CD4-positive, alpha-beta T cell (primary cell): ENCODE measurements around the gene MTRFR. TPM values are rescaled to one million over a fixed set of nuclear protein-coding genes. Genes with fewer than 3 reads are reported as not detected.
"Not testable (repeated sequence)": the region's sequence is repeated elsewhere in the genome, so short reads cannot be mapped to it uniquely, and the experiment has no call there.

ENCODE experiments used
- ATAC-seq: fragments of 200-7000 bp; cut with Tn5 transposase; one replicate; pipeline ENCODE4 v1.10.0; 2022; ENCODE audit warnings: mild to moderate bottlenecking; ENCODE audit not compliant: poor library complexity
- CTCF ChIA-PET: fragments of 350-600 bp; sonication (Branson Sonifier 250); formaldehyde crosslinking; loops from one replicate; lab custom pipeline; 2021; ENCODE audit warnings: antibody characterized with exemption, inconsistent platforms; lab: Charles Lee
- POLR2A ChIA-PET: fragments of 350-600 bp; sonication (Branson Sonifier 250); formaldehyde crosslinking; loops from one replicate; lab custom pipeline; 2021; ENCODE audit warnings: antibody characterized with exemption, inconsistent platforms; lab: Charles Lee
- DNase-seq, 14 experiments: peaks; one replicate each; pipeline ENCODE4 v3.0.0-alpha.2; 2013 to 2020; ENCODE audit warnings: mixed read lengths in 2 of 14
- H3K27ac ChIP-seq, 2 donors: one replicate each; pipeline versions ENCODE4 v1.5.1 to v1.7.0; 2013; ENCODE audit warnings: low read length in 2 of 2, low read depth in 1 of 2, mild to moderate bottlenecking in 1 of 2
- H3K27me3 ChIP-seq, 2 experiments: 1 replicate in 1 of 2; 2 replicates in 1 of 2; pipeline versions ENCODE4 v1.6.1 to v1.7.0; 2013; ENCODE audit warnings: low read length in 2 of 2, control low read depth in 1 of 2, mild to moderate bottlenecking in 1 of 2, moderate library complexity in 1 of 2; ENCODE audit not compliant: insufficient read depth in 2 of 2, control insufficient read depth in 1 of 2
- H3K36me3 ChIP-seq: one replicate; pipeline ENCODE4 v1.6.1; 2013; ENCODE audit warnings: low read length, control low read depth; ENCODE audit not compliant: insufficient read depth
- H3K4me1 ChIP-seq: one replicate; pipeline ENCODE4 v1.6.1; 2013; ENCODE audit warnings: low read length, control low read depth; ENCODE audit not compliant: insufficient read depth
- H3K4me3 ChIP-seq: one replicate; pipeline ENCODE4 v1.5.1; 2013; ENCODE audit warnings: mild to moderate bottlenecking, low read length, moderate library complexity
- H3K9me3 ChIP-seq, 2 experiments: 1 replicate in 1 of 2; 2 replicates in 1 of 2; pipeline versions ENCODE4 v1.6.1 to v1.7.0; 2013; ENCODE audit warnings: low read length in 2 of 2, mild to moderate bottlenecking in 2 of 2, control low read depth in 1 of 2, moderate library complexity in 1 of 2; ENCODE audit not compliant: control insufficient read depth in 1 of 2, insufficient read depth in 1 of 2
- H3K27ac Mint-ChIP-seq: one replicate; pipeline ENCODE4 v1.8.0; 2020; ENCODE audit warnings: mixed read lengths
- H3K27me3 Mint-ChIP-seq: one replicate; pipeline ENCODE4 v1.8.0; 2021; ENCODE audit warnings: mixed read lengths
- H3K36me3 Mint-ChIP-seq: one replicate; pipeline ENCODE4 v1.8.0; 2021; ENCODE audit warnings: low read depth, mixed read lengths
- H3K4me1 Mint-ChIP-seq: one replicate; pipeline ENCODE4 v1.8.0; 2021; ENCODE audit warnings: low read depth, mixed read lengths
- H3K4me3 Mint-ChIP-seq: one replicate; pipeline ENCODE4 v1.8.0; 2020; ENCODE audit warnings: mild to moderate bottlenecking, mixed read lengths
- H3K9me3 Mint-ChIP-seq: one replicate; pipeline ENCODE4 v1.8.0; 2020; ENCODE audit warnings: mixed read lengths
- CTCF ChIP-seq: fragments of 200-600 bp; IDR thresholded peaks from one replicate; pipeline ENCODE4 v1.8.0; 2022; ENCODE audit warnings: antibody characterized with exemption, mild to moderate bottlenecking
- intact Hi-C, 2 experiments: fragments of 100-400 bp; cut with DNase I in 1 of 2; cut with micrococcal nuclease in 1 of 2; formaldehyde crosslinking; loops; one replicate each; pipeline versions ENCODE4 v1.15.1 to v1.9.0; 2023 to 2025; cut with DNase I, micrococcal nuclease
- total RNA-seq, 174 experiments: library from RNA in 2 of 174; stranded (reverse) in 2 of 174; gene quantifications; one replicate each; pipeline ENCODE4 v1.2.3 and lab custom pipeline; 2021 to 2026

Gene MTRFR
- total RNA-seq, 2 experiments from 2014 or later, result 43.2 to 44.5 TPM

- H3K9me3 Mint-ChIP-seq, H3K4me3 ChIP-seq, DNase-seq, H3K27me3 ChIP-seq, H3K9me3 ChIP-seq, H3K4me3 Mint-ChIP-seq, ATAC-seq, H3K27me3 Mint-ChIP-seq, H3K27ac ChIP-seq, intact Hi-C loops: not testable (repeated sequence)
- peaks cover 33% of the 10 kb centered on the region for H3K4me1 ChIP-seq
- ChIA-PET POLR2A (interaction anchor here (2.3 to 4.0 kb wide), 2 partner anchors 11 to 16 kb away, joined by 10 to 21 read pairs; partner anchors contain the start of genes MPHOSPH9 and MTRFR), CTCF (interaction anchor here (2.1 kb wide), 1 partner anchor 11 kb away, joined by 12 read pairs; no protein-coding TSS in a partner anchor)
- H3K36me3 ChIP-seq, result peaks cover 27% of the 10 kb centered on the region
- Mint-ChIP-seq H3K4me1 (peaks cover 67% of the 10 kb centered on the region), H3K36me3 (peaks cover 56% of the 10 kb centered on the region), H3K27ac (peak overlapping the region; percentile 36)
Measured at GRCh38 chr12:123248996-123249741, 15.9 kb downstream of the MTRFR start.

GRCh38 chr12:123250471-123251383 lies 17.5 kb downstream of the MTRFR start:
- TF ChIP-seq CTCF, result no peak
- H3K27me3 Mint-ChIP-seq, result no peaks in the 10 kb centered on the region
- H3K4me3 Mint-ChIP-seq, result no peak overlapping the region
- Histone ChIP-seq H3K4me1 (peaks cover 33% of the 10 kb centered on the region), H3K9me3 (no peaks in the 10 kb centered on the region), H3K4me3 (no peak overlapping the region), H3K36me3 (peaks cover 38% of the 10 kb centered on the region), H3K27me3 (no peaks in the 10 kb centered on the region), H3K27ac (no peak overlapping the region)
- no peaks in the 10 kb centered on the region for H3K9me3 Mint-ChIP-seq
- peaks cover 58% of the 10 kb centered on the region for H3K4me1 Mint-ChIP-seq
- peaks cover 60% of the 10 kb centered on the region for H3K36me3 Mint-ChIP-seq
- ATAC-seq (no peak), DNase-seq (no peak)
- CTCF ChIA-PET, result no interaction called here
- intact Hi-C loops, result no loop called here
- peak overlapping the region; percentile 36 for H3K27ac Mint-ChIP-seq
- POLR2A ChIA-PET, result interaction anchor here (0.6 kb wide), 1 partner anchor 1582 kb away, joined by 3 read pairs; no protein-coding TSS in a partner anchor

- peaks cover 29% of the 10 kb centered on the region for H3K4me1 ChIP-seq
Measured at GRCh38 chr12:123251403-123252076, 18.3 kb downstream of the MTRFR start.

GRCh38 chr12:123252365-123252764 lies 19.1 kb downstream of the MTRFR start:
- H3K27me3 ChIP-seq, intact Hi-C loops, H3K4me3 ChIP-seq, DNase-seq, H3K27ac ChIP-seq, H3K27me3 Mint-ChIP-seq, H3K4me3 Mint-ChIP-seq, H3K27ac Mint-ChIP-seq, H3K9me3 Mint-ChIP-seq, POLR2A ChIA-PET, H3K9me3 ChIP-seq, ATAC-seq: not testable (repeated sequence)
- Mint-ChIP-seq H3K4me1 (peaks cover 44% of the 10 kb centered on the region), H3K36me3 (peaks cover 69% of the 10 kb centered on the region)
- Histone ChIP-seq H3K36me3 (peaks cover 49% of the 10 kb centered on the region), H3K4me1 (peaks cover 28% of the 10 kb centered on the region)
- CTCF ChIA-PET, result interaction anchor here (0.9 kb wide), 1 partner anchor 14 kb away, joined by 3 read pairs; no protein-coding TSS in a partner anchor

More at GRCh38 chr12:123251403-123252076, 18.3 kb downstream of the MTRFR start:
- H3K9me3 Mint-ChIP-seq, result no peaks in the 10 kb centered on the region
- ATAC-seq (no peak), DNase-seq (no peak)
- H3K27ac Mint-ChIP-seq, result peak overlapping the region; percentile 36
- H3K4me1 Mint-ChIP-seq, result peaks cover 50% of the 10 kb centered on the region
- no peaks in the 10 kb centered on the region for H3K9me3 ChIP-seq
- no peak for TF ChIP-seq CTCF
- ChIA-PET POLR2A (no interaction called here), CTCF (interaction anchor here (0.9 kb wide), 1 partner anchor 14 kb away, joined by 3 read pairs; no protein-coding TSS in a partner anchor)
- H3K4me3 ChIP-seq, result no peak overlapping the region
- peaks cover 66% of the 10 kb centered on the region for H3K36me3 Mint-ChIP-seq
- H3K27me3 Mint-ChIP-seq, result no peaks in the 10 kb centered on the region
- no peak overlapping the region for H3K4me3 Mint-ChIP-seq
- H3K27ac ChIP-seq, result peak overlapping the region in 1 of 2 donors; percentile 25
- intact Hi-C loops, result no loop called here
- H3K27me3 ChIP-seq, result no peaks in the 10 kb centered on the region
- peaks cover 43% of the 10 kb centered on the region for H3K36me3 ChIP-seq
